CD4-positive, alpha-beta T cell (primary cell): ENCODE data around the gene MTHFD1L. TPM values are rescaled to one million over a fixed set of nuclear protein-coding genes. Genes with fewer than 3 reads are reported as not detected.

ENCODE experiments used
- ATAC-seq: fragments of 200-7000 bp; cut with Tn5 transposase; one replicate; pipeline ENCODE4 v1.10.0; 2022; ENCODE audit warnings: mild to moderate bottlenecking; ENCODE audit not compliant: poor library complexity
- CTCF ChIA-PET: fragments of 350-600 bp; sonication (Branson Sonifier 250); formaldehyde crosslinking; loops from one replicate; lab custom pipeline; 2021; ENCODE audit warnings: antibody characterized with exemption, inconsistent platforms; lab: Charles Lee
- POLR2A ChIA-PET: fragments of 350-600 bp; sonication (Branson Sonifier 250); formaldehyde crosslinking; loops from one replicate; lab custom pipeline; 2021; ENCODE audit warnings: antibody characterized with exemption, inconsistent platforms; lab: Charles Lee
- DNase-seq, 14 experiments: peaks; one replicate each; pipeline ENCODE4 v3.0.0-alpha.2; 2013 to 2020; ENCODE audit warnings: mixed read lengths in 2 of 14
- H3K27ac ChIP-seq, 2 donors: one replicate each; pipeline versions ENCODE4 v1.5.1 to v1.7.0; 2013; ENCODE audit warnings: low read length in 2 of 2, low read depth in 1 of 2, mild to moderate bottlenecking in 1 of 2
- H3K27me3 ChIP-seq, 2 experiments: 1 replicate in 1 of 2; 2 replicates in 1 of 2; pipeline versions ENCODE4 v1.6.1 to v1.7.0; 2013; ENCODE audit warnings: low read length in 2 of 2, control low read depth in 1 of 2, mild to moderate bottlenecking in 1 of 2, moderate library complexity in 1 of 2; ENCODE audit not compliant: insufficient read depth in 2 of 2, control insufficient read depth in 1 of 2
- H3K36me3 ChIP-seq: one replicate; pipeline ENCODE4 v1.6.1; 2013; ENCODE audit warnings: low read length, control low read depth; ENCODE audit not compliant: insufficient read depth
- H3K4me1 ChIP-seq: one replicate; pipeline ENCODE4 v1.6.1; 2013; ENCODE audit warnings: low read length, control low read depth; ENCODE audit not compliant: insufficient read depth
- H3K4me3 ChIP-seq: one replicate; pipeline ENCODE4 v1.5.1; 2013; ENCODE audit warnings: mild to moderate bottlenecking, low read length, moderate library complexity
- H3K9me3 ChIP-seq, 2 experiments: 1 replicate in 1 of 2; 2 replicates in 1 of 2; pipeline versions ENCODE4 v1.6.1 to v1.7.0; 2013; ENCODE audit warnings: low read length in 2 of 2, mild to moderate bottlenecking in 2 of 2, control low read depth in 1 of 2, moderate library complexity in 1 of 2; ENCODE audit not compliant: control insufficient read depth in 1 of 2, insufficient read depth in 1 of 2
- H3K27ac Mint-ChIP-seq: one replicate; pipeline ENCODE4 v1.8.0; 2020; ENCODE audit warnings: mixed read lengths
- H3K27me3 Mint-ChIP-seq: one replicate; pipeline ENCODE4 v1.8.0; 2021; ENCODE audit warnings: mixed read lengths
- H3K36me3 Mint-ChIP-seq: one replicate; pipeline ENCODE4 v1.8.0; 2021; ENCODE audit warnings: low read depth, mixed read lengths
- H3K4me1 Mint-ChIP-seq: one replicate; pipeline ENCODE4 v1.8.0; 2021; ENCODE audit warnings: low read depth, mixed read lengths
- H3K4me3 Mint-ChIP-seq: one replicate; pipeline ENCODE4 v1.8.0; 2020; ENCODE audit warnings: mild to moderate bottlenecking, mixed read lengths
- H3K9me3 Mint-ChIP-seq: one replicate; pipeline ENCODE4 v1.8.0; 2020; ENCODE audit warnings: mixed read lengths
- intact Hi-C, 2 experiments: fragments of 100-400 bp; cut with DNase I in 1 of 2; cut with micrococcal nuclease in 1 of 2; formaldehyde crosslinking; loops; one replicate each; pipeline versions ENCODE4 v1.15.1 to v1.9.0; 2023 to 2025; cut with DNase I, micrococcal nuclease
- total RNA-seq, 174 experiments: library from RNA in 2 of 174; stranded (reverse) in 2 of 174; gene quantifications; one replicate each; pipeline ENCODE4 v1.2.3 and lab custom pipeline; 2021 to 2026
- TF ChIP-seq, protein P1 (sequence below): fragments of 200-600 bp; IDR thresholded peaks from one replicate; pipeline ENCODE4 v1.8.0; 2022; ENCODE audit warnings: antibody characterized with exemption, mild to moderate bottlenecking

Gene MTHFD1L
- total RNA-seq, 2 experiments from 2014 or later, result 8.8 to 9.7 TPM

DNA sequence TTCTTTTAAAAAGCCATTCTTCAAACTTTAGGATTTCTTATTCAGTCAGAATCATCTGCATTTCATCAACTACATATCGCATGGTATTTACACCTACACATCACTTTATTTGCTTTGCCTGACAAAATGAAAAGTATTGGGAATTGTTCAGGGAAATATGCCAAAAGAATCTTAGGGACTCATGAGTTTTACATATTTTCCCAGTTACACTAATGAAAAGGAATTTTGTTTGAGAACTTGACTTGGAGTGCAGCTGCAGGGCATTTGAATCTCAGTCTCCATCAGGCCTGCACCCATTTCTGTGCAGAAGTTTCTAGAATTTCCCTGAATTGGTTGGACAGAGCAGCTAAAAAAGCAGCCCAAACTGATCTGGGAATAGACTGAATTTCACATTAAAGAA lies 65.3 kb downstream of the MTHFD1L start:
- intact Hi-C loops, result no loop called here
- CTCF ChIA-PET, result interaction anchor here (0.7 kb wide), 1 partner anchor 66 kb away, joined by 3 read pairs; no protein-coding TSS in a partner anchor
- peaks cover 3% of the 10 kb centered on the region for H3K36me3 ChIP-seq
- no peak overlapping the region for H3K27ac ChIP-seq
- Mint-ChIP-seq H3K36me3 (peaks cover 24% of the 10 kb centered on the region), H3K27ac (no peak overlapping the region), H3K27me3 (no peaks in the 10 kb centered on the region), H3K4me1 (no peaks in the 10 kb centered on the region), H3K9me3 (no peaks in the 10 kb centered on the region), H3K4me3 (no peak overlapping the region)
- no peaks in the 10 kb centered on the region for H3K4me1 ChIP-seq
- TF ChIP-seq, protein P1, sequence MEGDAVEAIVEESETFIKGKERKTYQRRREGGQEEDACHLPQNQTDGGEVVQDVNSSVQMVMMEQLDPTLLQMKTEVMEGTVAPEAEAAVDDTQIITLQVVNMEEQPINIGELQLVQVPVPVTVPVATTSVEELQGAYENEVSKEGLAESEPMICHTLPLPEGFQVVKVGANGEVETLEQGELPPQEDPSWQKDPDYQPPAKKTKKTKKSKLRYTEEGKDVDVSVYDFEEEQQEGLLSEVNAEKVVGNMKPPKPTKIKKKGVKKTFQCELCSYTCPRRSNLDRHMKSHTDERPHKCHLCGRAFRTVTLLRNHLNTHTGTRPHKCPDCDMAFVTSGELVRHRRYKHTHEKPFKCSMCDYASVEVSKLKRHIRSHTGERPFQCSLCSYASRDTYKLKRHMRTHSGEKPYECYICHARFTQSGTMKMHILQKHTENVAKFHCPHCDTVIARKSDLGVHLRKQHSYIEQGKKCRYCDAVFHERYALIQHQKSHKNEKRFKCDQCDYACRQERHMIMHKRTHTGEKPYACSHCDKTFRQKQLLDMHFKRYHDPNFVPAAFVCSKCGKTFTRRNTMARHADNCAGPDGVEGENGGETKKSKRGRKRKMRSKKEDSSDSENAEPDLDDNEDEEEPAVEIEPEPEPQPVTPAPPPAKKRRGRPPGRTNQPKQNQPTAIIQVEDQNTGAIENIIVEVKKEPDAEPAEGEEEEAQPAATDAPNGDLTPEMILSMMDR, result no peak
- H3K27me3 ChIP-seq, result no peaks in the 10 kb centered on the region
- no peak overlapping the region for H3K4me3 ChIP-seq
- H3K9me3 ChIP-seq, result no peaks in the 10 kb centered on the region
- POLR2A ChIA-PET, result no interaction called here
- DNase-seq (no peak), ATAC-seq (no peak)

DNA sequence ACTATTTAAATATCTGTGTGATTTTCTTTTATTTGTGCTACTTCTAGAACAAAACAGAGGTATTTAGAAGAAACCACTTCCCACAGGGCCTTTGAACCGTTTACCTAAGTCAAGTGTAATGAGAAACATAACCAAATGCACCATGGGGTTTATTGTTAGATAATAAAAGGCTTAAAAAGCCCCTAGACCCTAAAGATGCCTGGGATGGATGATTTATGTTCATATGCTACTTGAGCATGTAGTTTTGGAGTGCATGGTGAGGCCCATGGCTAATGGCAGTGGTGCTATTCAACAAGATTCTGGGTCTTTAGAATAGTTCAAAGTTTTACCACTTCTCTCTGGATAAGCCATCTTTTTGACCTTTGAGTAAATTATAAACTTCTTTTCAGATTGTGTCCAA lies 65.9 kb downstream of the MTHFD1L start:
- no peak overlapping the region for H3K4me3 Mint-ChIP-seq
- Histone ChIP-seq H3K9me3 (no peaks in the 10 kb centered on the region), H3K4me1 (no peaks in the 10 kb centered on the region), H3K36me3 (no peaks in the 10 kb centered on the region), H3K4me3 (no peak overlapping the region), H3K27me3 (no peaks in the 10 kb centered on the region), H3K27ac (no peak overlapping the region)
- intact Hi-C loops, result no loop called here
- DNase-seq (no peak), ATAC-seq (no peak)
- peaks cover 22% of the 10 kb centered on the region for H3K36me3 Mint-ChIP-seq
- H3K27ac Mint-ChIP-seq, result no peak overlapping the region
- H3K27me3 Mint-ChIP-seq, result no peaks in the 10 kb centered on the region
- CTCF ChIA-PET, result interaction anchor here (0.7 kb wide), 2 partner anchors 67 to 88 kb away, joined by 3 read pairs; no protein-coding TSS in a partner anchor
- no peaks in the 10 kb centered on the region for H3K4me1 Mint-ChIP-seq
- TF ChIP-seq, protein P1, result no peak
- POLR2A ChIA-PET, result no interaction called here
- no peaks in the 10 kb centered on the region for H3K9me3 Mint-ChIP-seq

DNA sequence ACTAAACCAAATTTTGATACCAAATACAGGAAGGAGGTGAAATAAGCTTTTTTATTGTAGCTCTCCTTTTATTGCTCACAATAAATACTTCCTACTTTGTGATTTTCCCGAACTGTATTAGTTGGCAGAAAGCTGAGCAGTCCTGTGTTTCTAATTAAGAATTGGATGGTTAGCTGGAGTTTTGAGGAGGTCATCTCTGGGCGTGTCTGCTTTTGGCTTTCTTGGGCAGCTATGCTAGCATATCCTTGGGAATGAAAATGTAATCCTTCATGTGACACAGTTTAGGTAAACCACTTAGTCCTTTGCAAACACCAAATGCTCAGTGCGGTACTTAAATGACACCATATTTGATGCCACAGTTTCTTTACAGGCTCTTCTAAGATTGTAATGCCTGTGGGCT lies 67.5 kb downstream of the MTHFD1L start:
- H3K36me3 Mint-ChIP-seq, result peaks cover 28% of the 10 kb centered on the region

More for the DNA sequence above, 67.5 kb downstream of the MTHFD1L start:
- Mint-ChIP-seq H3K27me3 (no peaks in the 10 kb centered on the region), H3K27ac (no peak overlapping the region), H3K9me3 (no peaks in the 10 kb centered on the region), H3K4me1 (no peaks in the 10 kb centered on the region), H3K4me3 (no peak overlapping the region)
- ATAC-seq (no peak), DNase-seq (no peak)
- Histone ChIP-seq H3K4me1 (no peaks in the 10 kb centered on the region), H3K36me3 (no peaks in the 10 kb centered on the region), H3K27ac (no peak overlapping the region), H3K4me3 (no peak overlapping the region), H3K27me3 (no peaks in the 10 kb centered on the region), H3K9me3 (no peaks in the 10 kb centered on the region)
- TF ChIP-seq, protein P1, result no peak
- ChIA-PET POLR2A (no interaction called here), CTCF (no interaction called here)
- intact Hi-C loops, result no loop called here
